GM18909 (cell line): ENCODE data around the gene IL16.
"Not testable (repeated sequence)": the region's sequence is repeated elsewhere in the genome, so short reads cannot be mapped to it uniquely, and the experiment has no call there.

Source experiments
- ATAC-seq: cut with Tn5 transposase; IDR thresholded peaks from one replicate; pipeline ENCODE4 v1.9.1; 2021; ENCODE audit warnings: mild to moderate bottlenecking; ENCODE audit not compliant: unreplicated experiment, poor library complexity

Gene IL16

GRCh38 chr15:81196576-81197254, at the start of gene IL16:
Gene IL16, plus strand, starts transcription at chr15:81196879. Its CDS starts 28,521 bp downstream, at chr15:81225400.
- no peak for ATAC-seq

DNA sequence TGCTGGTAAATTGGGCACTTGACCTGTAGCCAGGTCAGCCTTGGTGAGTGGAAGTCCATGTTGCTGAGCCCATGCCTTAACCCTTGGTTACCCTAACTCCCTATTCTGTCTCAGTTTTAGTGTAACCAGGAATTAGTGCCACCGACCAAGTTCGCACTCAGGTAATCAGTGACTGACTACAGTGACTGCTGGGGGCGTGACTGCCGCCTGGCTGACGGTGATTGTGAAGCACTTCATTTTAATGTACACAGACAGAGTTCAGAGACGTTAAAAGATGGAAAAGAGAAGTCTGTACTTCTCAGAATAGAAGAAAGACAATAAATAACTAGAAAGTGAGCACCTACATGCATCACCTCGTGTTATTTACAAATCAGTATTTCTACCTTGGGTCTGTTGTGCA, 45.3 kb upstream of the IL16 start:
- no peak for ATAC-seq

- no peak for ATAC-seq
Observed at GRCh38 chr15:81152339-81152738, 44.3 kb upstream of the IL16 start.

GRCh38 chr15:81152799-81153198, 43.9 kb upstream of the IL16 start:
- ATAC-seq = no peak

- no peak for ATAC-seq
Observed at GRCh38 chr15:81155375-81156218, 41.1 kb upstream of the IL16 start.

- no peak for ATAC-seq
Observed at GRCh38 chr15:81156324-81156723, 40.4 kb upstream of the IL16 start.

- ATAC-seq = no peak
Observed at GRCh38 chr15:81157195-81157938, 39.3 kb upstream of the IL16 start.

- ATAC-seq = no peak
Observed at GRCh38 chr15:81157939-81158223, 38.8 kb upstream of the IL16 start.

GRCh38 chr15:81158561-81158960, 38.1 kb upstream of the IL16 start:
- not testable (repeated sequence) for ATAC-seq

DNA sequence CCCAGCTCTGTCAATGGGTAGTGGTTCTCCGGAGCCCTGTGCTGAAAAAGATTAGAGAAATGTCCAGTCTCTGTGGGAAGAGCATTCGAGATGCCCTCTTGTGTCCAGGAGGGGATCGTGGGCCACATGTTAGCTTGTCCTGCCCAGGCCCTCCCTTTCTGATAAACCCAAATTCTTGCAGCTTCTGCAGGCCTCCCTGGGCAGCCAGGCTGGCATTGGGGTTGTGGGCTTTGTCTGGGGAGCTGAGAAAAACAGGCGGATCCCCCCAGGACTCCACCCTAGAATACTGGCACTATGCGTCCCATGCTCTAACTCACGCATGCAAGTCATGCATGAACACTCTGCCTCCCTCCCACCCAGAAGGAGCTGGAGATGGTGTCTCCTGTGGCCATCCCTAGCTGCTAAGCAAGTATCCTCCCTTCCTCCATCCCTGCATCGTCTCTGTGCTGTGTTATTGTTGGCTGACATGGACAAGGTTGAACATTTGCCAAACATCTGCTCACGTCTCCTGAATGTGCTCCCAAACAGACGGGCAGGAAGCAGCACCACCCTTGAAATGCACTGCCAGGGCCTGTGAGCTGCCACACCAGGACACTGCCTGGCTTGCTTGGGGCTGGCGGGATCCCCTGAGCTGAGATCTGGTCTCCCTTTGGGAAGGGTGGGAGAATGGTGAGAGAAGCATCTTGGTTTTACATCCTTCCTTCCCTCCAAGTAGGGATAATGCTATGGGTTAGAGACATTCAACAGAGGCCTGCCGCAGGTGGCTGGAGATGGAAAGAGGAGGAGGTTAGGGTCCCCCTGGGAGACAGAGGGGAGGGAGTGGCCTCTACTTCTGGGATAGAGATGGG, 36.1 kb upstream of the IL16 start:
- no peak for ATAC-seq

DNA sequence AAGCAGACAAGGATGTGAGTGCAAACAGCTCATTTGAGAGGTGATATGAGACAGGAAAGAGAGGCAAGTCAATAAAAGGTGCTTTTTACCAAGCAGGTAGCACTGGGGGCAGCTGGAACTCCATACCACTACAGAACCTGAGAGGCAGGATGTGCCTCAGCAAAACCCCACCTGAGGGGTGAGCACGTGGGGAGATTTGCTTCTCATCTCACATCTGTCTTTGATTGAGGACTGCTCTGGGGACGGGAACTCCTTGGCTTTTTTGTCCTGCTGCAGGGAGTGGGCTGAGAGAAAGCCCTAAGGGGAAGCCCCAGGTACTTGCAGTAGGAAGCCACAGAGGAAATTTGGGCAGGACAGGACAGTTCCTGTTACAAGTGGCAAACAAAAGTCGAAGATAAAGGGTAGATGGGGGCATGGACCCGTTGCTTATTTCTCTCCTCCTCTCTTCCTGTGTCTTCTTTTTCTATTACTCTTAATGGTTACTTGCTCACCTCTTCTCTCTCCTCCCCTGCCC, 35.5 kb upstream of the IL16 start:
- no peak for ATAC-seq

- no peak for ATAC-seq
Observed at GRCh38 chr15:81161851-81162250, 34.8 kb upstream of the IL16 start.

DNA sequence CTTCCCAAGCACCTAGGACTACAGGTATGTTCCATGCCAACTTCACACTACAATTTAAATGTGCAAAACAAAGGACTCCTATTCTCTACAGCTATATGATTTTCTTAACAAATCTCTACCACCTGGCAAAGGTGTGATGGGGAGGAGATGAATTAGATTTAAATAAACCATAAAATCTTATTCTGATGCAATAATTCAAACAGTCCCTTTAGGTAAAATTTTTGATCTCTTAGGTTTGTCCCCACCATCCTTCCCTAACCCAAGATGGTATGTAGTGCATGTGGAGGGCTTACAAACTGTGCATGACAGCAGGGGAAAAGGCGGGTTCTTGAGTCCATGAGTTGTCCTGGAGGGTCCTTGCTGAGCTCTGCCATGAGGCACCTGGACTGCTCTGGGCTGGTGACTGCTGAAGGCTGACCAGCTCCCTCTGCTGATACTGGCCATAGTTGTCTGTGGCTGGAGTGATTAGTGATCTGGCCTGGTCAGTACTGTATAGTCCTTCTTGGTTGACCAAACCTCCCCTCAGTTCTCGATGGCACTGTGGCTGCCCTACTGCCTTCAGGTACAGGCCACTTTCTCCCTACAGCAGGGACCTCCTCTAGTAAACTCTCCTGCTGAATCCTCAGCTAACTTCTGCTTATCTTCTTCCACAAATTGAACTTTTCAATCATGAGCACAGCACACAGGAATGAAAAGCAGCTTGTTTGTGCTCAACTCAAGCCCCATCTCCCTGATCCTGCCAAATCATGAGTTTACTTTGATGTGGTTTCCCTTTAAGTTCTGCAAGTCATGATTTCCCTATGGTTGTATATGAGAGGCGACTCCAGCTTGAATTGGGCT, 32.5 kb upstream of the IL16 start:
- ATAC-seq = no peak

- ATAC-seq = no peak
Observed at GRCh38 chr15:81165535-81165934, 31.1 kb upstream of the IL16 start.

DNA sequence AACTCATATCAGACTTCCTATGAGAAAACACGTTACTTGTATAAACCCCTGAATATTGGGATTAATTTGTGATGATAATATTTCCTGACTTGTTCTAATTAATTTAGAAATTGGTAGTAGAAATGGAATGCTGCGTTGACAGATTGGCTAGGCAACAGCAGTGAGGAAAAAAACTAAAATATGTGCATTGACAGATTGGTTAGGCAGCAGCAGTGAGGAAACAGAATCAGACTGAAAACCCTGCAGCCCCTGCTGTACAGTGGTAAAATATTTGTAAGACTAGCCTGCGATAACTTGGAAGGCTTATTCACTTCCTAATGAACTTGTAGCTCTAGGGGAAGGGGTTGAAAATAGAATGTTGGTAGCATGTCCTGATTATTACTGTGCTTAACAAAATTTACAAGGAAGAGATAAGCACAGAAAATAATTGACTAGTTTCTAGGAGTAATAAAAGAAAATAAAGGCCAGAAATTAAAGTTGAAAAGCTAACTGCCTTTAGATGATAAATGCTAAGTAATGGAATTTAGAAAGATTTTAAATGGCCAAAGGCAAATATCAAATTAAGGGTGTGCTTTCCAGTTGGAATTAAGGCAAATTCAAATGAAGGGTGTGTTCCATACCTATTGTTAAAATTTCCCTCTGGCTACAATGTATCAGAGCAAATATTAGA, 29.9 kb upstream of the IL16 start:
- ATAC-seq = no peak

- ATAC-seq = no peak
Observed at GRCh38 chr15:81168131-81168526, 28.6 kb upstream of the IL16 start.

DNA sequence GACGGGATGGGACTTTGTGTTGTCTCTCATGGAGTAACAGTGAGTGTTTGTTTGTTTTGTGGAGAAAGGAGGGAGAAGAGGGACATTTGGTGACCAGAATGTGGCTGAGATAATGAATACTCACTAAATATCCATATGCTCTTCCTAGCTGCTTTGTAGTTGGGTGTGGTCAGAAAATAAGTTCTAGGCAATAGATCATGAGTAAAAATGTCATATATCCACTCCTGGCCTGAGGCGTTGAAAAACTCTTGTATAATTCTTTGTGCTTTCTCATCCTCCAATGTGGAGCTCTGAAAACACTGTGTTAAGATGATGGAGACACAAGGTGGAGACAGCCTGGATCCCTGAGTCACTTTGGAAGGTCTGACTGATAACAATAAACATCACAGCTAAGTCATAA, 28.0 kb upstream of the IL16 start:
- ATAC-seq = no peak

- no peak for ATAC-seq
Observed at GRCh38 chr15:81170511-81170910, 26.2 kb upstream of the IL16 start.

DNA sequence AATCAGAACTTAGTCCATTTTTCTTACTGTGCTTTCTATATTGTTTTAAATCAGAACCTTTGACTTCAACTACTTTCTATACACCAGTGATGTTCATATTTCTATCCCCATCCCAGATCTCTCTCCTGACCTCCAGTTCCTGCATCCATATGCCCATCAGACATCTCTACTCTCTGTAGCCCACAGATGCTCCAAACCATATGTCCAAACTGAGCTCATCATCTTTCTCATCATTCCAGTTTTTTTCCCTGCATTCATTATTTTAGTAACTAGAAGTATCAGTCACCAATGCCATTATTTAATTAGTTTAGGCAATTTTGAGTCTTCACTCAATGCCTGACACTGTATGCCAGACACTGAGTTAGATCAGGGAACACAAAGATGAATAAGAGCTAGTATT, 25.4 kb upstream of the IL16 start:
- ATAC-seq = no peak
